Memory B cell (primary cell): Measurements from ENCODE around the gene TMEM178A.

Experiments
- ATAC-seq: fragments of 150-1000 bp; cut with Tn5 transposase; 2 replicates; pipeline ENCODE4 v1.10.0; 2021; ENCODE audit warnings: low read depth, mild to moderate bottlenecking, moderate library complexity
- DNase-seq, 2 donors: peaks; one replicate each; pipeline ENCODE4 v3.0.0; 2022; ENCODE audit warnings: low spot score in 2 of 2
- H3K27ac Mint-ChIP-seq: one replicate; pipeline ENCODE4 v1.8.0; 2022; ENCODE audit warnings: mild to moderate bottlenecking, moderate library complexity, mixed read lengths
- H3K27me3 Mint-ChIP-seq: one replicate; pipeline ENCODE4 v1.8.0; 2022; ENCODE audit warnings: mixed read lengths
- H3K36me3 Mint-ChIP-seq: one replicate; pipeline ENCODE4 v1.8.0; 2022; ENCODE audit warnings: mild to moderate bottlenecking, mixed read lengths
- H3K4me1 Mint-ChIP-seq: one replicate; pipeline ENCODE4 v1.8.0; 2022; ENCODE audit warnings: mixed read lengths
- H3K4me3 Mint-ChIP-seq: one replicate; pipeline ENCODE4 v1.8.0; 2022; ENCODE audit warnings: mild to moderate bottlenecking, moderate library complexity, mixed read lengths
- H3K9me3 Mint-ChIP-seq: one replicate; pipeline ENCODE4 v1.8.0; 2022; ENCODE audit warnings: mixed read lengths

The TMEM178A gene

DNA sequence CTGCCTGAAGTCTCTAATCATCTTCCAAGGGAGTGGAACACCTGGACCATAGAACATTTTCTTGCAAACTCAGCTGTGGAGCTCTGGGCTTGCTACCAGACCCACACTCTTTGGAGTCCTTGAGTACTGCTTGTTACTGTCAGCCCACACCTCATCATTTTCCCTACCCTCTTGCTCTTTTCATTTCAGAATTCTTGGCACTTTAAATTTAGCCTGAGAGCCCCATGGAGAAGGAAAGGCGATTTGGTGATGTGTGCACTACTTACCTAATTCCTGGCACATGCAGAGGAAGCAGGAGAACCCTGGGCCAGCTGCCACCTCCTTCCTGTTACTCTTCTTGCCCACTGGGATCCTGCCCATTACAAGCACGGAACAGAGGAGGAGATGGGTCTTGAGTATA is 31.7 kb downstream of the TMEM178A start:
- no peaks in the 10 kb centered on the region for H3K4me1 Mint-ChIP-seq
- peaks cover 5% of the 10 kb centered on the region for H3K36me3 Mint-ChIP-seq
- ATAC-seq (no peak), DNase-seq (no peak)
- peaks cover 9% of the 10 kb centered on the region for H3K27me3 Mint-ChIP-seq
- no peak overlapping the region for H3K27ac Mint-ChIP-seq
- no peak overlapping the region for H3K4me3 Mint-ChIP-seq
- peaks cover 17% of the 10 kb centered on the region for H3K9me3 Mint-ChIP-seq

GRCh38 chr2:39701137-39701536 is 35.4 kb downstream of the TMEM178A start:
- DNase-seq: no peak
- no peak for ATAC-seq
- H3K36me3 Mint-ChIP-seq: peaks cover 5% of the 10 kb centered on the region
- no peak overlapping the region for H3K4me3 Mint-ChIP-seq
- no peak overlapping the region for H3K27ac Mint-ChIP-seq
- H3K4me1 Mint-ChIP-seq: no peaks in the 10 kb centered on the region
- H3K27me3 Mint-ChIP-seq: peaks cover 4% of the 10 kb centered on the region
- peaks cover 17% of the 10 kb centered on the region for H3K9me3 Mint-ChIP-seq

DNA sequence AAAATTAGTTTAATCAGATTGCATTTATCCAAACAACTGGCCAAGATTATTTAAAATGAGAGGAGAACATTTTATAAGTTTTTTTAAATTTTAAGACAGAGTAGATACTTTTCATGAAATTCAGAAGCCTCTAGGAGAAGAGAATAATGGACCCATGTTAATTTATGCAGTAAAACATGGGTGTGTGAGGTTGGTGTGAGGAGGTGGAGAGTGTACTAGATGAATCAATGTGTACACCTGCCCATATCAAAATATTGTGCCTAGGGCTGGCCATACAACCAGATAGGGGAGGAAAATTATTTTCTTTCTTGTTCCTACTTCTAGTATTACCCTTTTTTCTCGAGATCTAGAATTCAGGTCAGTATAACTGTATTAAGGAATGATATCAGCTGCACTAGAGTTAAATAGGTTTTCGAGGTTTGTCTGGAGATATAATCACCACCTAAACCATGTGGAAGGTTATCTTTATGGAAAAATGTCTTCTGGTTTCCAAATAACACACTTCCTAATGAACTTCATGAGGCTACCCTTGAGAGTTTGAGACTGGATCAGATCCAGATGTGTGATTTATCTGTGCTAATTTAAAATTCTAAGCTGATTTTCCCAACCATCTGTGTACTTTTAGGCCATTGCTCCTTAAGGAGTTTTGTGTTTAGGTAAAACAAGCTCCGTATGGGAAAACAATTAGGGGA is 37.6 kb downstream of the TMEM178A start:
- Mint-ChIP-seq H3K27me3 (peaks cover 11% of the 10 kb centered on the region), H3K4me1 (no peaks in the 10 kb centered on the region), H3K27ac (no peak overlapping the region), H3K4me3 (no peak overlapping the region), H3K36me3 (peaks cover 10% of the 10 kb centered on the region), H3K9me3 (peaks cover 20% of the 10 kb centered on the region)
- DNase-seq (no peak), ATAC-seq (no peak)

GRCh38 chr2:39704540-39704939 is 38.8 kb downstream of the TMEM178A start:
- no peak for ATAC-seq
- no peak for DNase-seq
- Mint-ChIP-seq H3K27ac (no peak overlapping the region), H3K4me3 (no peak overlapping the region), H3K36me3 (peaks cover 10% of the 10 kb centered on the region), H3K9me3 (peaks cover 16% of the 10 kb centered on the region), H3K4me1 (no peaks in the 10 kb centered on the region), H3K27me3 (peaks cover 10% of the 10 kb centered on the region)

DNA sequence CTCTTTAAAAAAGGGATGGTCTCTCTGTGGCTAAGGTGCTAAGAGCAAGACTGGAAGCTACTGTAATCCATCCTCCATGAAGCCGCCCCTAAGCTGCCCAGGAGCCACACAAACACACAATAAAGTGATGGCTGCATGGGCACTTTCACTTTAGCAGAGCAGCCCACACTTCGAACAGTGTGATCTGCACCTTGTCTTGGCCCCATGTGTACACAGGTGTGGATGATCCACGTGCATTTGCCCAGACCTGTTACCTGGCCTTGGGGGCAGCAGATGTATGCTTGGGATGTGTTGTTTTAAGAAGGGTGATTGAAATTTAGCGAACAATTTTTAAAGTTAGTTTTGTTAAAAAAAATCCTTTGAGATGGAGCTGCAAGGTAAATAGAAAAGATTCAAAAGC is 39.9 kb downstream of the TMEM178A start:
- ATAC-seq (no peak), DNase-seq (no peak)
- Mint-ChIP-seq H3K9me3 (peaks cover 11% of the 10 kb centered on the region), H3K36me3 (peaks cover 7% of the 10 kb centered on the region), H3K4me3 (no peak overlapping the region), H3K4me1 (no peaks in the 10 kb centered on the region), H3K27me3 (peaks cover 8% of the 10 kb centered on the region), H3K27ac (no peak overlapping the region)

GRCh38 chr2:39706312-39706711 is 40.6 kb downstream of the TMEM178A start:
- ATAC-seq: no peak
- Mint-ChIP-seq H3K36me3 (peaks cover 6% of the 10 kb centered on the region), H3K9me3 (peaks cover 9% of the 10 kb centered on the region)

DNA sequence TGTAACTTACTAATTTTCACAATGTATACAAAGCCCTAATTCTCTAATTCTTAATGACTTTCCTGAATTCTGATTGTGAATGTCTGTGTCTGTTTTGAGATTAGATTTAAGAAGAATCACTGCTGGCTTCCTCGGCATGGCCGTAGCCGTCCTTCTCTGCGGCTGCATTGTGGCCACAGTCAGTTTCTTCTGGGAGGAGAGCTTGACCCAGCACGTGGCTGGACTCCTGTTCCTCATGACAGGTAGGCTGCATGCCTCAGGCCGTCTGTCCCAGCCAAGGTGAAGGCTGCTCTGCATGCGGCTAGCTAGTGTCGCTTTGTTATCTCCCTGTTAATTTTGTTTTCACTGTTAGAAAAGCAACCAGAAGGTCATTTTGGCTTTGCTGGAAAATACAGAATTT is 41.2 kb downstream of the TMEM178A start:
- ATAC-seq: no peak
- no peak overlapping the region for H3K4me3 Mint-ChIP-seq
- DNase-seq: no peak
- H3K27me3 Mint-ChIP-seq: peaks cover 8% of the 10 kb centered on the region
- peaks cover 6% of the 10 kb centered on the region for H3K9me3 Mint-ChIP-seq
- peaks cover 5% of the 10 kb centered on the region for H3K36me3 Mint-ChIP-seq
- H3K4me1 Mint-ChIP-seq: no peaks in the 10 kb centered on the region
- H3K27ac Mint-ChIP-seq: no peak overlapping the region

More at GRCh38 chr2:39706312-39706711, 40.6 kb downstream of the TMEM178A start:
- Mint-ChIP-seq H3K4me3 (no peak overlapping the region), H3K27me3 (peaks cover 8% of the 10 kb centered on the region), H3K27ac (no peak overlapping the region), H3K4me1 (no peaks in the 10 kb centered on the region)
- no peak for DNase-seq

DNA sequence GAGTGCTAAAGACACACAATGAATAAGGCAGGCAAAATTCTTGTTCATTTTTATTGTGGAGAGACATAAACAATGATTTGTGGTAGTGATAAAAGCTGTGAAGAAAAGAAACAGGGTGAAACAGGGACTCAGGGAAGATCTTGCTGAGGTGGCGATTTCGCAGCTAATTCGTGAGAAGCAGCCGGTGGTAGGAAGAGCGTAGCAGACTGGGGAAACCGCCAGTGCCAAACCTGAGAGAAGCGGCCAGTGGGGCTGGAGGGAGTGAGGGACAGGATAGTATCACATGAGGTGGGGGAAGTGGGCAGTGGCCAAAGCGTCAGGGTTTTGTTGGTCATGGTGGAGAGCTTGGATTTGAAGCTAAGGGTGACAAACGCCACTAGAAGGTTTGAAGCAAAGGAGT is 42.3 kb downstream of the TMEM178A start:
- H3K27me3 Mint-ChIP-seq: peaks cover 8% of the 10 kb centered on the region
- no peak overlapping the region for H3K4me3 Mint-ChIP-seq
- DNase-seq: no peak
- H3K36me3 Mint-ChIP-seq: peaks cover 5% of the 10 kb centered on the region
- H3K9me3 Mint-ChIP-seq: peaks cover 3% of the 10 kb centered on the region
- no peaks in the 10 kb centered on the region for H3K4me1 Mint-ChIP-seq
- no peak for ATAC-seq
- H3K27ac Mint-ChIP-seq: no peak overlapping the region

- Mint-ChIP-seq H3K4me1 (no peaks in the 10 kb centered on the region), H3K9me3 (peaks cover 3% of the 10 kb centered on the region), H3K27ac (no peak overlapping the region), H3K27me3 (peaks cover 10% of the 10 kb centered on the region), H3K4me3 (no peak overlapping the region), H3K36me3 (peaks cover 5% of the 10 kb centered on the region)
- no peak for ATAC-seq
- no peak for DNase-seq
Observed at GRCh38 chr2:39710807-39711206, 45.1 kb downstream of the TMEM178A start.

GRCh38 chr2:39712953-39713352 is 47.2 kb downstream of the TMEM178A start:
- Mint-ChIP-seq H3K27me3 (peaks cover 5% of the 10 kb centered on the region), H3K9me3 (peaks cover 1% of the 10 kb centered on the region), H3K4me3 (no peak overlapping the region), H3K27ac (no peak overlapping the region), H3K36me3 (peaks cover 2% of the 10 kb centered on the region), H3K4me1 (no peaks in the 10 kb centered on the region)
- DNase-seq (no peak), ATAC-seq (no peak)

DNA sequence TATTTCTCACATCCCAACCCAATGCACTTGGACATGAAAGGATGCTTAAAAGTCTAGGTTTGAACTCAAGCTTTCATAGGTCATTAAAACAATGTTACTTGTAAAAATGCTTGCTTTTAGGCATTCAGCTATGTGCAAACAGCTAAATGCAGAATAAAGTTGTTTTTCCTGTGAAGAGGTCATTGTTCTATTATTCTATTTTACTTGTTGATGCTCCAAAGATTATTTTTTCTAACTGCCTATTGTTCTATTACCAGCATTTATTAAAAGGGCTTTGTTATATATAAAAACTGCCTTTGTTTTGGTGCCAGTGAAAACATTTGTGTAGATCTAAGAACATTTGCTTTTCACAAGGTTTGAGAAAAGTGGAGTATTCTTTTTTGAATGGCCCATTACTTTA is 49.4 kb downstream of the TMEM178A start:
- H3K36me3 Mint-ChIP-seq: no peaks in the 10 kb centered on the region
- ATAC-seq (no peak), DNase-seq (no peak)
- H3K27me3 Mint-ChIP-seq: peaks cover 4% of the 10 kb centered on the region
- H3K4me3 Mint-ChIP-seq: no peak overlapping the region
- H3K4me1 Mint-ChIP-seq: no peaks in the 10 kb centered on the region
- no peak overlapping the region for H3K27ac Mint-ChIP-seq
- no peaks in the 10 kb centered on the region for H3K9me3 Mint-ChIP-seq

GRCh38 chr2:39715822-39716221 is 50.1 kb downstream of the TMEM178A start:
- no peak overlapping the region for H3K4me3 Mint-ChIP-seq
- no peaks in the 10 kb centered on the region for H3K9me3 Mint-ChIP-seq
- ATAC-seq (no peak), DNase-seq (no peak)
- no peaks in the 10 kb centered on the region for H3K4me1 Mint-ChIP-seq
- no peaks in the 10 kb centered on the region for H3K36me3 Mint-ChIP-seq
- no peak overlapping the region for H3K27ac Mint-ChIP-seq
- peaks cover 7% of the 10 kb centered on the region for H3K27me3 Mint-ChIP-seq

- Mint-ChIP-seq H3K4me3 (no peak overlapping the region), H3K27me3 (peaks cover 8% of the 10 kb centered on the region), H3K4me1 (no peaks in the 10 kb centered on the region), H3K36me3 (no peaks in the 10 kb centered on the region), H3K27ac (no peak overlapping the region), H3K9me3 (no peaks in the 10 kb centered on the region)
- DNase-seq: no peak
- no peak for ATAC-seq
Observed at GRCh38 chr2:39717067-39717466, 51.4 kb downstream of the TMEM178A start.

DNA sequence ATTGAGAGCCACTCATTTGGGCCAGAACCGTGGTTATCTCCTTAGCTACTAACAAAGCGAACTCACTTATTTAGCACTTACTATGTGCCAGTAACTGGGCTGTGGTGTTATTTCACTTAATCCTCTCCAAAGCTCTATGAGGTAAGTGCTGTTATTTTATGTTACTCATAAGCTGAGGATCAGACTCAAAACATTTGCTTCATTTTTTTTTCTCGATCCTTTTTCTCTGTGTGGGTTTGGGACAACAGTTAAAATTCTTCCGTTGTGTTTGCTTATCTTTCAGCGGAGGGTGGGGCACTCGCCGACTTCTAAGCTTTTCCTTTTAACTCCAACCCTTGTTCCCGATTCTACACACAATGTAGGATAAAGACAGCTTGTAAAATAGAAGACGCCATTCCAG is 52.8 kb downstream of the TMEM178A start:
- DNase-seq: no peak
- ATAC-seq: no peak
- Mint-ChIP-seq H3K27me3 (peaks cover 6% of the 10 kb centered on the region), H3K27ac (no peak overlapping the region), H3K4me1 (no peaks in the 10 kb centered on the region), H3K9me3 (no peaks in the 10 kb centered on the region), H3K36me3 (no peaks in the 10 kb centered on the region), H3K4me3 (no peak overlapping the region)

- ATAC-seq: no peak
- Mint-ChIP-seq H3K27me3 (peaks cover 8% of the 10 kb centered on the region), H3K4me3 (no peak overlapping the region), H3K4me1 (no peaks in the 10 kb centered on the region), H3K36me3 (no peaks in the 10 kb centered on the region), H3K27ac (no peak overlapping the region), H3K9me3 (no peaks in the 10 kb centered on the region)
- DNase-seq: no peak
Observed at GRCh38 chr2:39719317-39719716, 53.6 kb downstream of the TMEM178A start.
